Neural cell (in vitro differentiated cells): ENCODE data around the gene NBPF3. TPM values are rescaled to one million over a fixed set of nuclear protein-coding genes. Genes with fewer than 3 reads are reported as not detected.
A peak's percentile ranks its signal among the peaks of the same experiment; 100 is the strongest.

Source experiments
- H2AFZ ChIP-seq: fragments of 200-600, 300-800 bp; sonication (generic), shearing (Covaris generic); 2 replicates; pipeline ENCODE4 v1.6.0; 2014; ENCODE audit warnings: low read depth, mild to moderate bottlenecking, antibody characterized with exemption, low read length, moderate library complexity
- H3F3A ChIP-seq: fragments of 200-600 bp; shearing (Covaris generic); 2 replicates; pipeline ENCODE4 v1.6.1; 2016; ENCODE audit warnings: mild to moderate bottlenecking, moderate library complexity, mixed read lengths, antibody characterized with exemption, low read length; ENCODE audit not compliant: insufficient read depth, poor library complexity, severe bottlenecking
- H3K27ac ChIP-seq: fragments of 200-600, 300-800 bp; sonication (generic), shearing (Covaris generic); 2 replicates; pipeline ENCODE4 v1.5.1; 2014; ENCODE audit warnings: mild to moderate bottlenecking, low read length, moderate library complexity
- H3K27me3 ChIP-seq: fragments of 300-800, 200-600 bp; sonication (generic), shearing (Covaris generic); 2 replicates; pipeline ENCODE4 v1.6.0; 2014; ENCODE audit warnings: mild to moderate bottlenecking, low read depth, low read length, moderate library complexity; ENCODE audit not compliant: insufficient read depth
- H3K36me3 ChIP-seq: fragments of 300-800, 200-600 bp; sonication (generic), shearing (Covaris generic); 2 replicates; pipeline ENCODE4 v1.5.1; 2014; ENCODE audit warnings: mild to moderate bottlenecking, antibody characterized with exemption, low read length, moderate library complexity; ENCODE audit not compliant: insufficient read depth
- H3K4me2 ChIP-seq: fragments of 300-800, 200-600 bp; sonication (generic), shearing (Covaris generic); 2 replicates; pipeline ENCODE4 v1.6.0; 2014; ENCODE audit warnings: mild to moderate bottlenecking, low read length
- H3K4me3 ChIP-seq: fragments of 300-800, 200-600 bp; sonication (generic), shearing (Covaris generic); 2 replicates; pipeline ENCODE4 v1.5.1; 2014; ENCODE audit warnings: mild to moderate bottlenecking, low read length, moderate library complexity
- H3K79me2 ChIP-seq: fragments of 200-600 bp; shearing (Covaris generic); replicated peaks from 2 replicates; pipeline ENCODE4 v1.6.0; 2014; ENCODE audit warnings: mild to moderate bottlenecking, low read length, moderate library complexity; ENCODE audit not compliant: insufficient read depth
- H3K9ac ChIP-seq: fragments of 300-800, 200-600 bp; sonication (generic), shearing (Covaris generic); 2 replicates; pipeline ENCODE4 v1.6.1; 2016; ENCODE audit warnings: mild to moderate bottlenecking, low read length, mixed read lengths
- H3K9me2 ChIP-seq: fragments of 200-600 bp; shearing (Covaris generic); 2 replicates; pipeline ENCODE4 v1.6.1; 2016; ENCODE audit warnings: mild to moderate bottlenecking, low read length, mixed read lengths; ENCODE audit not compliant: insufficient read depth
- H3K9me3 ChIP-seq: fragments of 200-600, 300-800 bp; sonication (generic), shearing (Covaris generic); 2 replicates; pipeline ENCODE4 v1.6.1; 2016; ENCODE audit warnings: mild to moderate bottlenecking, mixed run types, low read length, moderate library complexity, mixed read lengths
- H4K20me1 ChIP-seq: fragments of 200-600 bp; shearing (Covaris generic); 2 replicates; pipeline ENCODE4 v1.6.1; 2016; ENCODE audit warnings: mild to moderate bottlenecking, mixed run types; ENCODE audit not compliant: insufficient read depth
- CTCF ChIP-seq: fragments of 450-650 bp; IDR thresholded peaks from 2 replicates; pipeline ENCODE4 v1.5.1; 2014; ENCODE audit warnings: antibody characterized with exemption, mild to moderate bottlenecking, moderate library complexity; ENCODE audit not compliant: poor library complexity, severe bottlenecking
- EP300 ChIP-seq: fragments of 450-650 bp; conservative IDR thresholded peaks from 2 replicates; pipeline ENCODE4 v1.6.1; 2014; ENCODE audit warnings: antibody characterized with exemption, mild to moderate bottlenecking, moderate library complexity; ENCODE audit not compliant: poor library complexity, severe bottlenecking
- EZH2 ChIP-seq: fragments of 200-600, 300-800 bp; shearing (Covaris generic), sonication (generic); IDR thresholded peaks from 2 replicates; pipeline ENCODE4 v1.6.1; 2014; ENCODE audit warnings: antibody characterized with exemption, low read length, borderline replicate concordance, mild to moderate bottlenecking; ENCODE audit not compliant: insufficient read depth, poor library complexity, severe bottlenecking
- MXI1 ChIP-seq: fragments of 450-650 bp; conservative IDR thresholded peaks from 2 replicates; pipeline ENCODE4 v1.6.1; 2014; ENCODE audit warnings: antibody characterized with exemption, mild to moderate bottlenecking; ENCODE audit not compliant: poor library complexity, severe bottlenecking
- POLR2AphosphoS5 ChIP-seq: IDR thresholded peaks from 2 replicates; pipeline ENCODE4 v1.6.1; 2012
- RAD21 ChIP-seq: fragments of 450-650 bp; conservative IDR thresholded peaks from 2 replicates; pipeline ENCODE4 v1.6.1; 2014; ENCODE audit warnings: antibody characterized with exemption, mild to moderate bottlenecking, moderate library complexity
- REST ChIP-seq: IDR thresholded peaks from 2 replicates; pipeline ENCODE4 v1.6.1; 2012; ENCODE audit warnings: borderline replicate concordance
- TAF1 ChIP-seq: IDR thresholded peaks from 2 replicates; pipeline ENCODE4 v1.6.1; 2012; ENCODE audit warnings: low read depth
- polyA plus RNA-seq: library from polyadenylated mRNA; depleted of rRNA; stranded (reverse); fragments of >200 nt; gene quantifications from 2 replicates; pipeline ENCODE4 v1.2.3, GENCODE V29; 2014

The NBPF3 gene
- polyA plus RNA-seq, 1 donor from 2014 or later = 14.4 TPM

GRCh38 chr1:21510113-21510493 lies 70.2 kb downstream of the NBPF3 start:
- TF ChIP-seq CTCF = peak; percentile 13
- TF ChIP-seq EP300 = no peak
- Histone ChIP-seq H3F3A (no peaks in the 10 kb centered on the region), H3K9me3 (no peaks in the 10 kb centered on the region), H3K79me2 (no peaks in the 10 kb centered on the region), H3K9ac (no peak overlapping the region), H3K27ac (no peak overlapping the region), H2AFZ (no peak overlapping the region), H3K4me2 (no peak overlapping the region), H3K9me2 (no peaks in the 10 kb centered on the region), H3K4me3 (peak overlapping the region; percentile 64), H4K20me1 (no peaks in the 10 kb centered on the region), H3K36me3 (no peaks in the 10 kb centered on the region), H3K27me3 (peaks cover 22% of the 10 kb centered on the region)

GRCh38 chr1:21510885-21511578 lies 71.1 kb downstream of the NBPF3 start:
- H3K9ac ChIP-seq = no peak overlapping the region
- H3K4me3 ChIP-seq = no peak overlapping the region
- no peaks in the 10 kb centered on the region for H3K9me3 ChIP-seq
- TF ChIP-seq MXI1 (no peak), RAD21 (no peak), EZH2 (no peak), CTCF (peak; percentile 16), TAF1 (no peak), REST (no peak), POLR2AphosphoS5 (no peak)
- no peak overlapping the region for H3K27ac ChIP-seq
- H3K9me2 ChIP-seq = no peaks in the 10 kb centered on the region
- H3K27me3 ChIP-seq = peaks cover 22% of the 10 kb centered on the region
- H2AFZ ChIP-seq = no peak overlapping the region
- no peaks in the 10 kb centered on the region for H4K20me1 ChIP-seq
- no peak overlapping the region for H3K4me2 ChIP-seq
- no peaks in the 10 kb centered on the region for H3K79me2 ChIP-seq
- H3F3A ChIP-seq = no peaks in the 10 kb centered on the region
- no peaks in the 10 kb centered on the region for H3K36me3 ChIP-seq
